ENCODE results near the gene COL4A5. TPM values are rescaled to one million over a fixed set of nuclear protein-coding genes. Genes with fewer than 3 reads are reported as not detected.

COL4A5 gene
- total RNA-seq, 1 donor from 2014 or later = 26.0 TPM

GRCh38 chrX:108735091-108735678 lies 295.5 kb downstream of the COL4A5 start:
- peaks cover 16% of the 10 kb centered on the region for H3K27me3 ChIP-seq (ENCODE audit: low read depth)
- no peak for DNase-seq
- TF ChIP-seq CTCF (IDR thresholded peaks at IDR 0.05) = no peak
- H3K9me3 ChIP-seq = no peaks in the 10 kb centered on the region
- H3K4me3 ChIP-seq = peak overlapping the region; percentile 43
- H3K36me3 ChIP-seq = no peaks in the 10 kb centered on the region
- intact Hi-C loops (cut with DNase I) = no loop called here
- no peaks in the 10 kb centered on the region for H3K4me1 ChIP-seq
- ATAC-seq = peak in 1 of 2 donors; percentile 28
- no peak overlapping the region for H3K27ac ChIP-seq

- peaks cover 20% of the 10 kb centered on the region for H3K27me3 ChIP-seq (ENCODE audit: low read depth)
- DNase-seq (no peak), ATAC-seq (peak; percentile 15 to 44)
- H3K4me1 ChIP-seq = no peaks in the 10 kb centered on the region
- no peaks in the 10 kb centered on the region for H3K9me3 ChIP-seq
- peak overlapping the region; percentile 43 for H3K4me3 ChIP-seq
- intact Hi-C loops (cut with DNase I) = no loop called here
- no peak overlapping the region for H3K27ac ChIP-seq
- no peaks in the 10 kb centered on the region for H3K36me3 ChIP-seq
- TF ChIP-seq CTCF (IDR thresholded peaks at IDR 0.05) = no peak
These were observed 296.3 kb downstream of the COL4A5 start for GRCh38 chrX:108735679-108736508.

GRCh38 chrX:108736509-108737479 lies 297.2 kb downstream of the COL4A5 start, which contains the start of gene IRS4:
TSS of gene IRS4 (minus strand) at chrX:108736563.
- TF ChIP-seq CTCF (IDR thresholded peaks at IDR 0.05) = no peak
- no peak within 1 kb of the TSS for H3K27ac ChIP-seq
- no peaks in the 10 kb centered on the region for H3K4me1 ChIP-seq
- DNase-seq (peak; percentile 37), ATAC-seq (peak; percentile 49 to 67)
- H3K27me3 ChIP-seq (ENCODE audit: low read depth) = peaks cover 20% of the 10 kb centered on the region
- peak within 1 kb of the TSS; percentile 43 for H3K4me3 ChIP-seq
- no peaks in the 10 kb centered on the region for H3K9me3 ChIP-seq
- intact Hi-C loops (cut with DNase I) = no loop called here
- H3K36me3 ChIP-seq = no peaks in the 10 kb centered on the region

- H3K9me3 ChIP-seq = no peaks in the 10 kb centered on the region
- ATAC-seq = no peak
- H3K27ac ChIP-seq = no peak overlapping the region
- DNase-seq = no peak
- intact Hi-C loops (cut with DNase I) = no loop called here
- H3K36me3 ChIP-seq = no peaks in the 10 kb centered on the region
- no peak for TF ChIP-seq CTCF (IDR thresholded peaks at IDR 0.05)
- peaks cover 20% of the 10 kb centered on the region for H3K27me3 ChIP-seq (ENCODE audit: low read depth)
- H3K4me3 ChIP-seq = no peak overlapping the region
- H3K4me1 ChIP-seq = no peaks in the 10 kb centered on the region
These were observed 298.1 kb downstream of the COL4A5 start for GRCh38 chrX:108737754-108738153.

GRCh38 chrX:108740299-108740774 lies 300.7 kb downstream of the COL4A5 start:
- no peak for DNase-seq
- Histone ChIP-seq H3K4me1 (no peaks in the 10 kb centered on the region), H3K36me3 (no peaks in the 10 kb centered on the region), H3K27ac (no peak overlapping the region), H3K27me3 (ENCODE audit: low read depth) (peaks cover 10% of the 10 kb centered on the region), H3K9me3 (no peaks in the 10 kb centered on the region), H3K4me3 (no peak overlapping the region)
- TF ChIP-seq CTCF (IDR thresholded peaks at IDR 0.05) = no peak
- intact Hi-C loops (cut with DNase I) = no loop called here
- no peak for ATAC-seq
